GM21390 (cell line): ENCODE data around the gene SDK1.

Experiments used
- ATAC-seq: cut with Tn5 transposase; IDR thresholded peaks from one replicate; pipeline ENCODE4 v1.9.1; 2021; ENCODE audit not compliant: unreplicated experiment

SDK1 gene

DNA sequence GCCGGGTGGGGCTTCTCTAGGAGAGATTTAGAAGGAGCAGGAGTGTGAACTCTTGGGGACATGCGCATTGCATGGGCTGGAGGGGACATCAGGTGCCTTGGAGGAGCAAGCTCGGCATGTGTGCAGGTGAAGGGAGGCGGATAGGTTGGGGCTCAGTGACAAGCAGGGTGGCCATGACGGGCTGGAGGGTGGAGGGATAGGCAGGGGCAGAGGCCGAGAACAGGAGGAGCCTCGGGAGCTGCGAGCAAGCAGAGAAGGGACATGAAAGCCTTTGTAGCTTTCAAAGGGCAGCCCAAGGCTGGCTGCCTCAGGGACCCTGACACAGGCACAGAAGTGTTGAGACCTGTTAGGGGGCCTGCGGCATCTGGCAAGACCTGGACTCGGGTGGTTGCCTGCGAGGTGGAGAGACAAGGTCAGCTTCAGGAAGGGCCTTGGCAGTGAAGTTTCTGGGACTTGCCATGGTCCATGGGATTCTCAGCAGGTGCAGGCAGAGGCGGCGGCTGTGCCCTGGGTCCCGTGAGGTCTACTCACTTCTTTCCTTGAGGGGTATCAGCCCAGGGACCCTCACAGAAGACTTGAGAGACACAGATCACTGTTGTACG is 664.8 kb downstream of the SDK1 start:
- ATAC-seq = no peak

DNA sequence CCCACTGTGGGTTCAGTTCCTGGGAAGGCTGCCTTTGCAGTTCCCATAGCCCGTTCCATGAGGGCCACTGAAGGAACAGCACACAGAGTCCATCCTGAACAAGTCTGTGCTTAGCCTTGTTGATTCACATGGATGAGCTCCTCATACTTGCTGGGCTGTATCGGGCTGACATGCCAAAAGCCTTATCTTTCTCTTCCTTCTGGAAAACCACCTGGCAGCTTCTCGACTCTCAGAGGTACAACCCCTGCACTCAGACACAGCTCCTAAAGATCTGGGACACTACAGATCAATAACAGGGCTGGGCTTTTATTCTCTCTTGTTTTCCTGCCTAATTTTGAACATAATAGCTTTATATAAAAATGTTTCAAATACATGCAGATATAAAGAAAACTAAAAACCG is 667.2 kb downstream of the SDK1 start:
- ATAC-seq = no peak

DNA sequence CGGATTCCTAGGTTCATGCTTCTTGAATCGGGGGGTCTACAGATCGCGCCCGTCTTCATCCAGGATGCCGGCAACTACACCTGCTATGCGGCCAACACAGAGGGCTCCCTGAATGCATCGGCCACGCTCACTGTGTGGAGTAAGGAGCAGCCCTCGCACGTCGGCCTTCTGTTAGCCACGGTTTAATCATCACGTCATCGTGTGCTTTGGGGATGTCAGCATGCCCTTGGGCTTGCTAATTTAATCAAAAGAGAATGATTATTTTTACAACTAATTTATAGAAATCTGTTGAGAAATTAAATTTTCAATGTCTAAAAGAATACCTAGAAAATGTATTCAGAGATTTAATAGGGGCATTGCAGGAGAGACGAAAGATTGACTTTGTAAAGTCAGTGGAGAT is 668.2 kb downstream of the SDK1 start:
- no peak for ATAC-seq

DNA sequence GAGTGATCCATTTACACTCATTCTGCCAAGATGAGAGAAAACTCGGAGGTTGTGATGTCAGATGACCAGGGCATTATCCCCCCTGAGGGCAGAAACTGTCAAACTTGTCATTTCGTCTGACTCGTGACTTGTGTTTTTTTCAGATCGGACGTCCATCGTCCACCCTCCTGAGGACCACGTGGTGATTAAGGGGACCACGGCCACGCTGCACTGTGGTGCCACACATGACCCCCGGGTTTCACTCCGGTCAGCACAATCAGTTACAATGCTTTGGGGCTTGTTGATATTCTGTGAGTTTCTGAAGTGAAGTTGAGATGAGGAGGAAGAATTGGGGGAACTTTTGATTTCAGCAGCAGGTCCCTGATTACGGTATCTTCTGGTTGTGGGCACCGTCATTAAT is 670.3 kb downstream of the SDK1 start:
- ATAC-seq = no peak

DNA sequence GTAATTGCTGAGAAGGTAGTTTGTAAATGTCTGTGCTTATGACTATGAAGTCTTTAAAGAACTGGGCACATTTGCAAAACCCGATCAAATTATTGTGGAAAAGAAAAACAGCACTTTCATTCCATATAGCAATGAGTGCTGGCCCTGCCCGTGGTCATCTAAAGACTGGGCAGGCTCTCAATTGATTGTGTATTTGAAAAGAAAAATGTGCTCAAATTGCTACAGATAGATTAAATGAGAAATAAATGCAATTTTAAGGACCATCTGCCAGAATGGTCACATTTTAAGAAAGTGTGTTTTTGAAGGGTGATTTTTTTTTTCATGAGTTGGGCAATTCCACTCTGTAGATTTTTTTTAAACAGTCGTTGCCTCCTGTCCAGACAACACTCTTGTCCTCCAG is 672.2 kb downstream of the SDK1 start:
- no peak for ATAC-seq

DNA sequence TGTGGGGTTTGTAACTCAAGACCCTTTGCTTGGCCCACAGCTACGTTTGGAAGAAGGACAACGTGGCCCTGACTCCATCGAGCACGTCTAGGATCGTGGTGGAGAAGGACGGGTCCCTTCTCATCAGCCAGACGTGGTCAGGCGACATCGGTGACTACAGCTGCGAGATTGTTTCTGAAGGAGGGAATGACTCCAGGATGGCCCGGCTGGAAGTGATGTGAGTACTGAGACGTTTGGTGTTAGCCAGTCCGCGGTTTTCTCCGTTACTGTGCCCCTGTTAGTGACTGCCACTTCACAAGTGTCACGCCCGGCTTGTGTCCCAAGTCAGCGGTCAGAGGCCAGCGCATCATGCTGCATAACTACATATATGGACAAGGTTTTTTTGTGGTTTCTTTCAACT is 673.3 kb downstream of the SDK1 start:
- ATAC-seq = no peak

DNA sequence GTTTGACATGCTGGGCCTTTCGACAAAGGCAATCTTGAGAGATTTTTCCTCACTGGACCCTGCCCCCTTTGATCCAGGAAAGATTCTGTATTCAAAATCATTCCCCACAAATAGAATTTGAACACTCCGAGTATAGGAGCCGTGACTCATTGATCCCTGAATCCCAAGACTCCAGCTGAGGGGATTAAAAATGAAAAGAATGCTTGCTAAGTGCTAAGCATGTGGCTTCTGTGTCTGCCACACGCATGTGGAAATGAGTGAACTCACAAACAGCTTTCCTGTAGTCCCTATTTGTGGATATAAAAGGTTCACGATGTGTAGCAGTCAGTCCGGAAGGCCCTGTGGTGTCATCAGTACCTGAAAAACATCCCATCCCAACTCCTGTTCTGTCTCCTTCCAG is 674.3 kb downstream of the SDK1 start:
- ATAC-seq = no peak

DNA sequence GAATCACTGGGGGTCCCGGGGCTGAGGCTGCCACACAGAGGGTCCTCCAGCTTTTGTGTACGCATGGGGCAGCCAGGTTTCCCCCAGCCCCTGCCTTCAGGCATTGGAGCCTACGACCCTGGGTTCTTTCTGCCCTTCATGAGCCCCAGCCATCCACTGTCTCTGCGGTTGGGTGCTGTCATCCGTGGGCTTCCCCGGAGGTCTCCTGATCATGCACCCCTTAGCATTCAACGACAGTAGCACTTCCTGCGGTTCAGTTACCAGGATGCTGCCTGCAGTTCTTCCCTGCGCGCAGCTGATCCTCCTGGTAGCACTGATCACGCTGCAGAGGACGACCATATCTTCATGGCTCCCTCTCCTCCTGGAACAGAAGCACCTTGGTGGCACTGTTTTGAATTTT is 676.3 kb downstream of the SDK1 start:
- no peak for ATAC-seq

DNA sequence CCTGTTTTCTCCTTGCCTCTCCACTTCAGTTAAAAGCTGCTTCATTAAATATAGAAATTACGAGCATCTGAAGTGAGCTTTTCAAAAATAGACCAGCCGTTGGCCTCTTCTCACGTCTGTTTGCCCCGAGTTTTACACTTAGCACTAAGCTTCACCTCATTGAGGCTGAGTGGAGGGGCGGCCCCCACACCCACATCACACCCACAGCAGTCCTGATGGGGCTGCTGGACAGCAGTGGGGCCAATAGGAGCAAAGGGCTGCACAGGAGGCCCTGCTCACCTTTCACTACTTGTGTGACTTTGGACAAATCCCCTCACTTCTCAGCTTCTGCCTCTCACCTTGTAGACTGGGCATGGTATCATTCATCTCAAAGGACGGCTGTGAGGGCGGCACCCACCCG is 677.8 kb downstream of the SDK1 start:
- no peak for ATAC-seq

DNA sequence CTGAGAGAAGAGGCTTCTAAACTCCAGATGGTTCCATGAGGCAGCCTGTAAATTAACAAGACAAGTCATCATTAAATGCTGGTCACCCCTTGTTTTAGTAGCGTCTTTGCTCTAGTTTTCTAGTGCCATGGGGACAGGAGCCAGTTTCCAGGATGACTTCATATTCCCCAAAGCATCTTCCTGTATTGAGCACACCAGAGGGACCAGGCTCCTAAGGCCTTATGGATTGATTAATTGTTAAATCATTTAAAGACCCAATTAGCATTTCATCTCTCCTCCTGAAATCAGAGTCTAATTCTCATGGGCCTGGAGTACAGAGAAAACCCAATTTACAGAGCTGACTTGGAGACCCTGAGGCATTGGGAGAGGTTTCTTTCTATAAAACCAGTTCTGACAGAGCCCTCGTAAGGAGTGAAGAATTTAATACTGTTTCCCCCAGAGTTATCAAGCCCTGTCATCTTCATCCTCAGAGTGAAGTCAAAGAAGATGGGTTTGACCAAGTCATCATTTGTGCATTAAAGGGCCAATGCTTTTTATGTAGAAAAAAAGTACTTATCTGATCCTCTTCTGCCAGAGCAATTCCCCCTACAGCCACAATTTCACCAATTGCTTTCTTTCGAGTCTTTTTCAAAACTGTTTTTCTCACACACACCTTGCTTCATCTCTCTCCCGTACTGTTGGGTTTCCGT is 678.7 kb downstream of the SDK1 start:
- ATAC-seq = no peak

DNA sequence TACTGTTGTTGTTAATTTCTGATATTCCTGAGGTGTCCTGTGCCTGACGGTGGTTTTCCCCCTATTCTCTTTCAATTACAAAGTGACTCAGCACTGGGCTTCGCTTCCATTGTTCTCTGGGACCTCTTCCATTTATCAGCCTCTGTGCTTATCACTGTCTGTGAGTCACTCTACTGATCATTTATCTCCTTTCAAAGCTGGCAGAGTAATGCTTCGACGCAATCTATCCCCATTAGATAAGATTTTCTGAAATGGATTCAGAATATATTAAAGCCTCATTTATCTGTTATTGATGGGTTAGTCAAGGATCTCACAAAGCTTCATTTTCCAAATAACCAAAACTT is 679.2 kb downstream of the SDK1 start:
- no peak for ATAC-seq

DNA sequence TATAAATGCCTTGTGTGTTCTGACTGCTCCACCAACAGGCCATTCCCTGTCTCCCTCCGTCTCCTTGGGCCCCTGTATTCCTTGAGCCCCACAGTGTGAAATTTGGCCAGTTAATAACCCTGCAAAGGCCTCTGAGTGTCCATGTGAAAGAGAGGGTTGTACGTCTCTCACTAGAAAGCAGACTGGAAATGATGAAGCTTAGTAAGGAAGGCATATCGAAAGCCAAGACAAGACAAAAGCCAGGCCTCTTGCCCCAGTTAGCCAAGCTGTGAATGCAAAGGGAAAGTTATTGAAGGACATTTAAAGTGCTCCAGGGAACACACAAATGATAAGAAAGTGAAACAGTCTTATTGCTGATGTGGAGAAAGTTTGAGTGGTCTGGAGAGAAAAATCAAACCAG is 680.2 kb downstream of the SDK1 start:
- no peak for ATAC-seq

DNA sequence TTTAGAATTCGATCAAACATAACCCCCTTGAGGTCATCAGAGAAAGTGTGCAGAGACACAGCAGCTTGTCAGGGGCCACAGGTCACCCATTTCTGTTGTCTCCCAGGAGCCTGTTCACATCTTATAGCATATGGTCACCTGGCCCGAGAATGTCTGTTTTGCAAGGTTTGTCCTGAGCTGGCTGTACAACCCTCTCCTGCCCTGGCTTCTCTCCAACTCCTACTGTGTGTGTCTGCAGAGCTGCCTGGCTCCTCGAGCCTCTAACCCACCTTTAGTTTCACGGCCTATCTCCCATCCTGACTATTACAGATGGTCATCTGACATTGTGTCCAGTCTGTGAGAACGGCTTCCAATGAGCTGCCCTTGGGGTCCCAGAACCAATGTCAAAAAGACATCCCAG is 683.4 kb downstream of the SDK1 start:
- no peak for ATAC-seq

DNA sequence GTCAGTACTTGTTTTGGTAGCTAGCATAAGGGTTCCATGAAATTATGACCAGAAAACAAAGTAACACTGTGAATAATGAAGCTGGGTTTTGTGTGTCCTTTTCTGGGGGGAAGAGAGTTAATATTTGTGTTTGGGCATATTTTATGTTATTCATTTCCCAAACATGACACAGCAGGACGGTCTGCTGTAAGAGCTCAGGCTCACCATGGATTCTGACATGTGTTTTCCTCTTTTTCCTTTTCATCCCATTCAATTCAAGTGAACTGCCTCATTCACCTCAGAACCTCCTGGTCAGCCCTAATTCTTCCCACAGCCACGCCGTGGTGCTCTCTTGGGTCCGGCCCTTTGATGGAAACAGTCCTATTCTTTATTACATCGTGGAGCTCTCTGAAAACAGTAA is 685.9 kb downstream of the SDK1 start:
- ATAC-seq = no peak

DNA sequence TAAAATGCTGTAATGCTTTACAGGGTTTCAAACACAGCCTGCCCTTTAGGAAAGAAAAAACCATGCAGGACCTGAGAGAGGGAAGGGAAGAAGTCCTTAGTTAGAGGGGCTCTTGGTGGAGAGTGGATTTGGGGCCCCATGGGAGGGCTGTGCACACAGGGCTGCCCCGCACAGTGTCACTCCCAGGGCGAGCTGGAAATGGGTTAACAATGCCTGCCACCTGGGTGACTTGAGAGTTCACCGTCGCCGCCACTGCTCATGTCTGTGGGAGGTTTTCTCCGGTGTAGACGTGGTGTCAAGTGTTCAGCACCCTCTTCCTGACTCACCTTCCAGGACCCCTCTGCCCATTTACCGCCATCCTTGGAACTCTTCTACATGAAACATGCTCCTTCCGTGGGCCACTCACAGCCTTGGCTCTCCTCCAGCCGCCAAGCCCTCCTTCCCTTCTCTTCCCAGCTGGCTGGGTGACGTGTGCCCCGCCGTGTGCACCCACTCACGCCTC is 686.4 kb downstream of the SDK1 start:
- no peak for ATAC-seq

DNA sequence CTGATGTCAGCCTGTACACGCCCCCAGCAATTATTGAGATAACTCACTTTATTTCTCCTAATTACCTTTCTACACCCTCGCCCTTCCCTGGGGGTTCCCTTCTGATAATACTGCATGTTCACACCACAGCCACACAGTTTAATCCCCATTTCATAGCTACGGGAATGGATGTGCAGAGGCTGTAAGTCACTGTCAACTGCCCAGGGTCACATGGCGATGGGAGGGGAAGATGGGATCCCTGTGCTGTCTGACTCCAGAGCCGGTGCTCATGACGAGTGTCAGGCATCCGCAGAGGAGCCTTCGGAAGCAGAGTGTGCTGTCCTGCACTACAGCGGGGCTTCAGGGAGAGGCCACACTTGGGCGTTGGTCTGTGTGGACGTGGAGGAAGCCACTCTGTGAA is 688.7 kb downstream of the SDK1 start:
- ATAC-seq = no peak

DNA sequence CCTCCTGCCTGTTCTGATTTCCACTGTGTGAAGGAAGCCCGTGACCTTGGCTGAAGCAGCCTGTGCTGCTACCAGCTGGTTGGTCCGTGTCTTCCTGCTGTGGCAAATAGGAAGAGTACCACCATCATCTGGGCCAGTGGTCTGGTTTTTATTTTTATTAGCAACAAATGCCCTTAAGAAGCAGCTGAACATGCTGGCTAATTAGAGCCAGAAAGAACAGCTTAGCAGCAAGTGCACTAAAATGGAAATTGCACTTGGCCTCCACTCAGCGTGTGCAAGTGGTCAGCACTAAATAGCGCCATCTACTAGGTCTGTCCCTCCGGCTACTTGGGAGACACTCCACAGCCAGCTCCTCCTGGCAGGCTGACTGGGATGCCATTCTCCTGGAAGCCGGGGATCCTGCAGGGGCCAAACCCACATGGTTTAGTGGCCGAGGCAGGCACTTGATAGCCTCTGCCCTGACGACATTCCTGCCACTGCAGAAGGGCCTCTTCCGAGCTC is 690.7 kb downstream of the SDK1 start:
- no peak for ATAC-seq

DNA sequence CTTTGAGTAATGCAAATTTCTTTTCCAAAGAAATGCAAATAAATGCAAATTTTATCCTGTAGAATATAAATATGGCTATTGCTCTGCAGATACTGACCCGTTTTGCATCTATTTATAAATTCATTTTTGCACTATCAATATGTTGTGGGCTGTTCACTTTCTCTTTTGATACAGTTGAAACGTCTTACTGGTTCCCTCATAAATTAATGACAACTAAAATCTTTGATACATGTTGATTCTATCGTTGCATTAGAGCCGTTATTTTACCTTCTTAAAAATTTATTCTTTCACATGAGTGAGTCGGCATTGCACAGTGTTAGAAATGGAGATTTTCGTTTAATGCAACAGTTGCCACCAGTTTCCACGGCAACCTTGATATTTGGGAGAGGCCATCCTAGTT is 691.8 kb downstream of the SDK1 start:
- no peak for ATAC-seq

DNA sequence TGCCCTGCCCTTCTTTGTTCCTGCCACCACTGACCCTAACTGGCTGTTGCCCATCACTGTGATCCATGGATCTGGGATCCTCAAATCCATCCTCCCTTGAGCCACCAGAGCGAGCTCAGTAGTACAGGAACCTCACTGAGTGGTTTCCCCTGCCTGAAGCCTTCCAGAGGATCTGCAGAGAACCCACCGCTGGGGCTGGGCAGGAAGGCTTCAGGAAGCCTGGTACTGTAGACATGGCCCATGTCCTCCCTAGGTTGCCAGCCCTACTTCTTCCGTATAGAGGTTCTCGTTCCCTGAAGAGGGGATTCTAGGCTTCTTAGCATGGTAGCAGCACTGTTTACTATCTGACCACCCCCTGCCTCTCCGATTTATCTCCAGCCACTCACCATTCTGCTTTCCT is 693.7 kb downstream of the SDK1 start:
- no peak for ATAC-seq

DNA sequence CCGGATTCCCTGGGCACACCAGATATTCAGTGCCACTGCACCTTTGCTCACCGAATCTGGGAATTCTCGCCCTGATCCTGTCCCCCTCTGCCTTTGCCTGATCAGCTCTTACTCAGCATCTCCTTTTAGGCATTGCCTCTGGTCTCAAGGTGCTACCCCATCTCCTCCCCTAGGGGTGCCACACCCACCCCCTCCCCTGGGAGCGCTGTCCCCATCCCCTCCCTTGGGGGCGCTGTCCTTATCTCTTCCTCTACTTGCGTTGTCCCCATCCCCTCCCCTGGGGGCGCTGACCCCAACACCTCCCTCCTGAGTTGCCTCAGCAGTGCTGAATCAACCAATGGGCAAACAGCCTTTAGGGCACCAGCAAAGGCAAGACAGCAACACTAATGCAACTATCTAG is 694.1 kb downstream of the SDK1 start:
- ATAC-seq = no peak

DNA sequence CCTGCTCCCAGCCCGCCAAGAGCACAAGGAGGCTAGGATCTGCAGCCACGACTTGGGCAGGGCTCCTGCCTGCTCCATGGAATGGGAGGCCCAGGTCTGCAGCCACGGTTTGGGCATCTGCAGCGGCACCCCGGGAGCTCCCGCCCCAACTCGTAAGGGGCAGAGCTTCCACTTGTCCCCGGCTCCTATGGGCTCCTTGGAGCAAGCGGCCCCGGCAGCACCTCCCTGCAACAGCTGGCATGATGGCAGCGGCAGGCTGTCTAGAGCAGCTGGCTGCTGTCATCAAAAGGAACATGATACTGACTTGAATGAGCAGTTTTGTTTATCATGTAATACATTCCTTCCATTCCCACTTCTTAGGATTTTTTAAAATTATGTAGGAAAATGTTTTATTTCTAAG is 697.0 kb downstream of the SDK1 start:
- no peak for ATAC-seq

DNA sequence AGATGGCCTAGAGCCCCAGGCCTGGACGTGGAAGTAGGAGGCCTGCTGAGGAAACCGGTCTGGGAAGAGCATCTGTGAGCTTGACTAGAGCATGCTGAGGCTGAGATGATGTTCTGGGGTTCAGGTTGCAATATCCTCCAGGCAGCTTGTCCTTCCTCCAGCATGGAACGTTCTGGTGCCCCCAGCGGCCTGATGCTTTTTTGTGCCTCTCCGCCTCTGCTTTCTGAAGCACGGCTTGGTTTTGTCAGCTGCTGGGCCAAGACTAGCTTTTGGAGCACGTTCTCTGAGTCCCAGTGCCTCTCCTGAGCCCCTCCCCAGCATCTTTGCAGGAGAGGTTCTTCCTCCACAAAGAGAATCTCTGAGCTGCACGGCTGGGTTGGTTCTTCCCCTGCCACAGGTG is 699.1 kb downstream of the SDK1 start:
- no peak for ATAC-seq

DNA sequence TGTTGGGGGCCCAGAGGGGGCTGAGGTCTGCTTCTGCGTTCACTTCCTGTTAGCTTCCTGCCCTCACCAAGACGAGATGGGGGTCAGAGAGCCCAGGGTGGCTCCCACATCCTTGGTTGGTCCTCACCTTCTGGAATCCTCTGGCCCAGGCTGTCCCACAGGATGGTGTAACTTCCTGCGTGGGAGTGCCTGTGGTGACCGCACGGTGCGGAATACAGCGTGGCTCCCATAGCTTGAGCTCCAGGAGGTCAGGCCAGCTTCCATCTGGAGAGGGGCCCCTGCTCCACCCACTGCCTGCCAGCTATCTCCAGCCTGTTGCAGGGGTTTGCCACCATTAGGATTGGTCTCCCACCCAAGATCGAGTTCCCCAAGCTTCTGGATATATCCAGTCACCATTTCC is 699.9 kb downstream of the SDK1 start:
- ATAC-seq = no peak
